Osteocyte (in vitro differentiated cells): Measurements from ENCODE around the gene CAMK1G. TPM values are rescaled to one million over a fixed set of nuclear protein-coding genes. Genes with fewer than 3 reads are reported as not detected.

Source experiments
- DNase-seq: peaks from one replicate; pipeline ENCODE4 v3.0.0; 2021; ENCODE audit warnings: mixed read lengths; ENCODE audit not compliant: unreplicated experiment; ENCODE audit errors: extremely low spot score
- H3K27ac Mint-ChIP-seq: one replicate; pipeline ENCODE4 v1.8.0; 2021; ENCODE audit warnings: mild to moderate bottlenecking, mixed read lengths; ENCODE audit not compliant: unreplicated experiment
- H3K27me3 Mint-ChIP-seq: one replicate; pipeline ENCODE4 v1.8.0; 2021; ENCODE audit warnings: mixed read lengths; ENCODE audit not compliant: unreplicated experiment
- H3K36me3 Mint-ChIP-seq: one replicate; pipeline ENCODE4 v1.8.0; 2021; ENCODE audit warnings: mixed read lengths; ENCODE audit not compliant: unreplicated experiment
- H3K4me1 Mint-ChIP-seq: one replicate; pipeline ENCODE4 v1.8.0; 2021; ENCODE audit warnings: mixed read lengths; ENCODE audit not compliant: unreplicated experiment
- H3K4me3 Mint-ChIP-seq: one replicate; pipeline ENCODE4 v1.8.0; 2021; ENCODE audit warnings: mild to moderate bottlenecking, moderate library complexity, mixed read lengths; ENCODE audit not compliant: unreplicated experiment
- H3K9me3 Mint-ChIP-seq: one replicate; pipeline ENCODE4 v1.8.0; 2021; ENCODE audit warnings: mixed read lengths; ENCODE audit not compliant: unreplicated experiment
- CTCF ChIP-seq: fragments of 200-600 bp; sonication (generic); IDR thresholded peaks from 2 replicates; pipeline ENCODE4 v1.5.0; 2021; ENCODE audit warnings: antibody characterized with exemption, mild to moderate bottlenecking, moderate library complexity
- total RNA-seq: library from RNA; stranded (reverse); gene quantifications from 2 replicates; pipeline ENCODE4 v1.2.1, GENCODE V29; 2021

The CAMK1G gene
- total RNA-seq, 1 donor from 2014 or later: not detected

- Mint-ChIP-seq H3K27me3 (peaks cover 6% of the 10 kb centered on the region), H3K4me3 (no peak overlapping the region), H3K27ac (no peak overlapping the region), H3K9me3 (no peaks in the 10 kb centered on the region), H3K4me1 (peaks cover 9% of the 10 kb centered on the region), H3K36me3 (no peaks in the 10 kb centered on the region)
- no peak for DNase-seq
- TF ChIP-seq CTCF: no peak
Measured at GRCh38 chr1:209616366-209617046, 33.0 kb downstream of the CAMK1G start.

- Mint-ChIP-seq H3K9me3 (no peaks in the 10 kb centered on the region), H3K4me3 (no peak overlapping the region), H3K27me3 (peaks cover 6% of the 10 kb centered on the region), H3K27ac (no peak overlapping the region), H3K36me3 (no peaks in the 10 kb centered on the region), H3K4me1 (peaks cover 9% of the 10 kb centered on the region)
- DNase-seq: no peak
- TF ChIP-seq CTCF: no peak
Measured at GRCh38 chr1:209617047-209617673, 33.6 kb downstream of the CAMK1G start.

- no peak overlapping the region for H3K27ac Mint-ChIP-seq
- TF ChIP-seq CTCF: no peak
- peaks cover 6% of the 10 kb centered on the region for H3K27me3 Mint-ChIP-seq
- peaks cover 9% of the 10 kb centered on the region for H3K4me1 Mint-ChIP-seq
- no peaks in the 10 kb centered on the region for H3K9me3 Mint-ChIP-seq
- no peaks in the 10 kb centered on the region for H3K36me3 Mint-ChIP-seq
- no peak overlapping the region for H3K4me3 Mint-ChIP-seq
- DNase-seq: no peak
Measured at GRCh38 chr1:209617755-209618154, 34.2 kb downstream of the CAMK1G start.

GRCh38 chr1:209618291-209618690, 34.8 kb downstream of the CAMK1G start:
- Mint-ChIP-seq H3K27ac (no peak overlapping the region), H3K9me3 (no peaks in the 10 kb centered on the region), H3K4me1 (peaks cover 9% of the 10 kb centered on the region), H3K27me3 (peaks cover 6% of the 10 kb centered on the region), H3K36me3 (no peaks in the 10 kb centered on the region), H3K4me3 (no peak overlapping the region)
- no peak for DNase-seq
- no peak for TF ChIP-seq CTCF

- Mint-ChIP-seq H3K27me3 (peaks cover under 1% of the 10 kb centered on the region), H3K36me3 (no peaks in the 10 kb centered on the region), H3K4me1 (peaks cover 9% of the 10 kb centered on the region), H3K27ac (no peak overlapping the region), H3K9me3 (no peaks in the 10 kb centered on the region), H3K4me3 (no peak overlapping the region)
- DNase-seq: no peak
- no peak for TF ChIP-seq CTCF
Measured at GRCh38 chr1:209618756-209619420, 35.4 kb downstream of the CAMK1G start.
